GM21528 (cell line): ENCODE data around the gene KMT2B.
A peak's percentile ranks its signal among the peaks of the same experiment; 100 is the strongest.

Experiments used
- ATAC-seq: cut with Tn5 transposase; IDR thresholded peaks from one replicate; pipeline ENCODE4 v1.9.1; 2021; ENCODE audit warnings: mild to moderate bottlenecking, moderate library complexity; ENCODE audit not compliant: unreplicated experiment, low FRiP score

KMT2B gene

DNA sequence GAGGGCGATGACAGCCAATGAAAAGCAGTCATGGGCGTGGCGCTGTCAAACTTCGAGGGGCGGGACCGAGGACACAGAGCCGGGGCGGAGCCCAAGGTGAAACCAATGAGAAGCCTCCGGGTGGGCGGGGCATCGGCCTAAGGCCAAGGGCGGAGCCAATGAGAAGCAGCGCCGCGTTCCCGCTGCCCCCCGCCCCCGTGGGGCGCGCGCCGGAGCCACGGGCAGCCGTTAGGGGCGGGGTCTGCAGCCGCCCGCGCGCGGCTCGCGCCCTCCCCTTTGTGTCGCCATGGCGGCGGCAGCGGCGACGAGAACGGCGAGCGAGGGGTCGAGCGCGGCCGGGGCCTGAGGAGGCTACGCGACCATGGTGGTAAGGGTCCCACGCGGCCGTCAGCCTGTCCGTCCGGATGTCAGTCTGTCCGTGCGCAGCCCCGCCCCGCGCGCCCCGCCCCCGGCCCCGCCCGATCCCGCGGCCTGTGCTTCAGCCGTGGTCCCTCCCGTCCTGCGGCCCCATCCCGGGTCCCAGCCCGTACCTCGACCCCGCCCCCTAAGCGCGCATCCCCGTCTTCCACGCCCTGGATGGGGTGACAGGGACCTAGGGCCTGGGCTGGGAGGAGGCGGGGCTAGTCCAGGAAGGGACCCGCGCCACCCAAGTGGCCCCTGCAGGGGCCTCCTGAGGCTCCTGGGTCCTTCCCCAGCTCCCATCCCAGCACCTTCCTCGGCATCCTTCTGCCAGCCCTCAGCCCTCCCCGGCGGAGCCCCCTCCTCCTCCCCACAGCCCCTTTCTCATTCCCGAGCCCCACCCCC, 57.7 kb downstream of the KMT2B start, which contains the start of gene ARHGAP33:
TSS of gene ARHGAP33 (plus strand) at position 267 of the 804 bp plus-strand sequence. CDS start at position 362, 95 bp downstream.
- ATAC-seq, result peak; percentile 90

DNA sequence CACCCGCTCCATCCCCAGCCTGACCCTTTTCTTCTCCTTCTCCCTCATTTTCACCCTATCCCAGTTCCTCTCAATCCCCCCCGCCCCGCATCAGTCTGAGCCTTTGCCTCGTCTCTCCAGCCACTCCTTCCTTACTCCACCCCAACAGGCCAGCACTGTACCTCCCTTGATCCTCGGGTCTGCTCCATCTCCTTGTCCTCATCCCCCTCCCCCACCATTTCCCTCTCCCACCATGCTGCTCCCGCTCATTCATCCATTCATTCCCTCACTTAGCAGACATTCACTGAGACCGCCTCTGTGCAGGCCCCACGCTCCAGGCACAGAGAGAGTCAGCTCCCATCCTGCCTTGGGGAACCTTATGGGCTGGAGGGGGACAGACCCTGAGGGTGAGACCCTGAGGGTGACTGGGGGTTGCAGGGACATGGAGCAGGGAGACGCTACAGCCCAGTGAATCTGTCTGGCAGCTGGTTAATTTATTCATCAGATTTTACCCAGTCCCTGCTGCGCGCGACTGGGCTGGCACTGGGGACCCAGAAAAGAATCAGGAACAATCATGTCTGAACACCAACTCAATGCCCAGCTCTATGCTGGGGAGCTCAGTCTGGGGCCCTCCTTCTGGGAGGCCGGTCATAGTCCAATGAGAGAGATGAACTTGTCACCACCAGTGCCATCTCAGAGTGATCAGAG, 58.4 kb downstream of the KMT2B start:
- no peak for ATAC-seq

DNA sequence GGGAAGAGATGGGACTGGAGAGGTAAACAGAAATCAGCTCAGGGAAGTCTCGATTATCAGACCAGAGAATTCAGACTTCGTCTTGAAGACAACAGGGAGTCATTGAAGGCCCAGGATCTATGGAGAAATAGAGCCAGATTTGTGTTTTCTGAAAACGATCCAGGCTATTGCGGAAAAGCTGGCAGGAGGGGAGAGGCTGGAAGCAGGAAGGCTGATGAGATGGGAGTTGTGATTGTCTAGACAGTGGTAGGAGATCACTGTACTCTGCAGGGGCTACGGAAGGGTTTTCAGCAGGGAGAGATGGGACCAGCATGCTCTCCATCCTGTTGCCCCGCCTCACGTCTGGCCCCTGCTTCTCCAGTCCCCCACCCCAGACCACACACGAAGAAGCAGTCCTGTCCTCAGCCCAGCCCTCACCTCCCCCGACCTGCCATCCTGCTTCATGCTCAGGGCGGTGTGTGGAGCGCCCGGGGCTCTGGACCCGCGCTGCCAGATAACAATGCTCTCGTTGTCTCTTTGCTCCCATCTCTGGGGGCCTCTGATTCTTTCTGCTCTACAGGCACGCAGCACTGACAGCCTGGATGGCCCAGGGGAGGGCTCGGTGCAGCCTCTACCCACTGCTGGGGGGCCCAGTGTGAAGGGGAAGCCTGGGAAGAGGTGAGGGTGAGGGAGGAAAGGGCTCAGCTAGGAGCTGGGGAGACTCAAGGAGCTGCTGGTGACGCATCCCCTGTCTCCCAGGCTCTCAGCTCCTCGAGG, 59.5 kb downstream of the KMT2B start:
- no peak for ATAC-seq

DNA sequence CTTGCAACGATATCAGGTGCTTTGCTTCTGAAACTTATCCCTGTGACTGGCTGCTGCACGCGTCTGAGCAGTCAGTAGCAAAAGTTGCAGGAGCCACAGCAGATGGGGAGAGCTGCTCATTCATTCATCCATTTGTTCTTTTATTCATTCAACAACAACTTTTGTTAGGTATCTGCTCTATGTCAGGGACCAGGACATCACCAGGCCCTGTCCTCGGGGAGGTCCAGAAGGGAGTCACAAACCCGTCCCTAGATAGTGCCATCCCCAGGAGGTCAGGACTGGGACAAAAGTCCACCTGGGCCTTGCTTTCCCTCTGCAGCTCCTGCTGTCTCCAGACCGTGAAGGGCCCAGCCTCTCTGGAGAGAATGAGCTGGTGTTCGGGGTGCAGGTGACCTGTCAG, 60.2 kb downstream of the KMT2B start:
- no peak for ATAC-seq

DNA sequence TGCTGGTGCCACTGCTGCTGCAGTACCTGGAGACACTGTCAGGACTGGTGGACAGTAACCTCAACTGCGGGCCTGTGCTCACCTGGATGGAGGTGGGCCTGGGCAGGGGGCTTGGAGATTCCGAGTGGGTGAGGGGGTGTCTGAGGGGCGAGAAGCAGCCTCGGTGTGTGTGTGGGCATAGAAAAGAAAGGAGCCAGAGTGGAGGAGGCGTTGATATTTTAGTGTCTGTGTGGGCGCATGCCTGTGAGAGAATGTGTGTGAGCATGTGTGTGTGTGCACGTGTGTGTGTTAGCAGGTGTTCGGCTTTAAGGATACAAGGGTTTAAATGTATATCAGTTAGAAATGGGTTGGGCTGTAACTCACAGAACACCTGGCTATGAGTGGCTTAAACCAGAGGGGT, 61.2 kb downstream of the KMT2B start:
- no peak for ATAC-seq

DNA sequence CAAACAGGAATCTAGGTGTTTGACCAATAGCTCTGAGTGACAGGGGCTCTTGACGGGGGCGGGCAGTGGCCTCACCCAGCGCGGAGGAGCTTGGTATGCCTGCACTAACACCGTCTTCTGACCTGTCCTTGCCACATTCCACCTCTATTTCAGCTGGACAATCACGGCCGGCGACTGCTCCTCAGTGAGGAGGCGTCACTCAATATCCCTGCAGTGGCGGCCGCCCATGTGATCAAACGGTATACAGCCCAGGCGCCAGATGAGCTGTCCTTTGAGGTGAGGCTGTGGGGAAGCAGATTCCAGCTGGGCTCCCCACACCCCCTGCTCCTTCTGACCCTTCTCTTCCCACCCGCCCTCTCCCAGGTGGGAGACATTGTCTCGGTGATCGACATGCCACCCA, 62.3 kb downstream of the KMT2B start:
- ATAC-seq, result no peak

DNA sequence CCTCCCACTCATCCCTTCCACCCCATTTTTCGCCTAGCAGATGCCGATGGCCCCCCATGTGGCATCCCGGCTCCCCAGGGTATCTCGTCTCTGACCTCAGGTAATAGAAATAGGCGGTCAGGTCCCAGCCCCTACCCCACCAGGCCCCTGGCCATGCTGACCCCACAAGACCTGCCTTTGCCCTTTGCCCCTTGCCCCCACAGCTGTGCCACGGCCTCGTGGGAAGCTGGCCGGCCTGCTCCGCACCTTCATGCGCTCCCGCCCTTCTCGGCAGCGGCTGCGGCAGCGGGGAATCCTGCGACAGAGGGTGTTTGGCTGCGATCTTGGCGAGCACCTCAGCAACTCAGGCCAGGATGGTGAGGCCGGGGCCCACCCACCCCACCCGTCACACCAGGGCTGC, 62.9 kb downstream of the KMT2B start:
- no peak for ATAC-seq

DNA sequence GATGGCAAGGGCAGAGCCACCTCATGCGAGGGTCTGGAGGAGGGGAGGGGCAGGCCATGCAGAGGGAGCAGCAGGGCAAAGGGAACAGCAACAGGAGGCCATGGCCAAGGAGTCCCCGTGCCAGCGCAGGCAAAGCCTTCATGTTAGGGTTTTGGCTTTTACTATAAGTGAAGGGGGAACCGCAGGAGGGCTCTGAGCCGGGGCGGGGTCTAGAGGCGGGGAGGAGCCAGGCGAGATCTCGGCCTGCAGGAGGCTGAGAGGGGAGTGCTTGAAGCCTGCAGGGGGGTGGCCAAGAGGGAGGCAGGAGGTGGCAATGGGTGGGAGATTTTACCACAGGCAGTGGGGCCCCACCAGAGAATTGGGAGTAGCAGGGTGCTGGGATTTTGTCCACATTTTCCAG, 63.8 kb downstream of the KMT2B start:
- ATAC-seq, result no peak

DNA sequence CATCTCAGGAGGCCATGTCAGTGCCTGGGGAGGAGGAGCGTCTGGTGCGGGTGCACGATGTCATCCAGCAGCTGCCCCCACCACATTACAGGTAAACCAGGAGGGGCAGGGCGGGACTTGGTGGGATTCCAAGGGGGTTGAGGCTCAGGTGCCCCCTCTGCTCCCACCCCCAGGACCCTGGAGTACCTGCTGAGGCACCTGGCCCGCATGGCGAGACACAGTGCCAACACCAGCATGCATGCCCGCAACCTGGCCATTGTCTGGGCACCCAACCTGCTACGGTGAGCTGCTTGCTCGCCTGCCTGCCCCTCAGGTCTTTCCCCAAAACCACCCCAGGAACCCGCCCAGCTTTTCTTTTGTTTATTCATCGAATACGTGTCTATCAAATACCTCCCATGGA, 64.8 kb downstream of the KMT2B start:
- ATAC-seq, result no peak

DNA sequence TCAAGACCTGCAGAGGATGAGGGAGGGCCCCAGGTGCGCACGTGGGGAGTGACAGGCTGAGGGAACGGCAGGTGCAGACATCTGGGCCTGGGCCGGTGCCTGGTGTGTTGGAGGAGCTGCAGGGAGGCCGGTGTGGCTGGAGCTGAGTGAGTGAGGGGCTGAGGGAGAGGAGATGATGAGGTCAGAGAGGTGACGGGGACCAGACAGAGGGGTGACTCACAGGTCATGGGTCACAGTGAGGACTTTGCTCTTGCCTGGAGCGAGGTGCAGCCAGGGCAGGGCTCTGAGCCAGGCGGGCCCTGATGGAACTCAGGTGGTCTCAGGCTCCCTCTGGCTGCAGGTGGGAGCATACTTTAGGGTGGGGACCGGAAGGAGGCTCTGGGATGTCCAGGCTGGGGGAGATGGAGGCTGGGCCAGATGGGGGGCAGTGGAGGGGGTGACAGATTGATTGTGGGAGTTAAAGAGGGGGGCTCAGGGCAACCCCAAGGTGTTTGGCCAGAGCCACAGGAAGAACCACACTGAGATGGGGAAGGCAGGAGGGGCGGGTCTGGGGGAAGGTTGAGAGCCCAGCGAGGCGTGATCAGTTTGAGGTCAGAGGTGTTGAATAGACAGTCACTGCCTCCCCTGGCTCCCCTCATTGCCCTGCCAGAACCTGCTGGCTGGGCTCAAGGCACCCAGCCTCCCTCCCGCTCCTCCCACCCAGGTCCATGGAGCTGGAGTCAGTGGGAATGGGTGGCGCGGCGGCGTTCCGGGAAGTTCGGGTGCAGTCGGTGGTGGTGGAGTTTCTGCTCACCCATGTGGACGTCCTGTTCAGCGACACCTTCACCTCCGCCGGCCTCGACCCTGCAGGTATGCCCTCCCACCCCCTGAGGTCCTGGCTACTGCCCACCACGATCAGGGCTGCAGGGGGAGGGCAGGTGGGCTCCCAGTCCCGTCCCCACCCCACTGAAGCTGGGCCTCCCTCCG, 65.9 kb downstream of the KMT2B start:
- no peak for ATAC-seq

DNA sequence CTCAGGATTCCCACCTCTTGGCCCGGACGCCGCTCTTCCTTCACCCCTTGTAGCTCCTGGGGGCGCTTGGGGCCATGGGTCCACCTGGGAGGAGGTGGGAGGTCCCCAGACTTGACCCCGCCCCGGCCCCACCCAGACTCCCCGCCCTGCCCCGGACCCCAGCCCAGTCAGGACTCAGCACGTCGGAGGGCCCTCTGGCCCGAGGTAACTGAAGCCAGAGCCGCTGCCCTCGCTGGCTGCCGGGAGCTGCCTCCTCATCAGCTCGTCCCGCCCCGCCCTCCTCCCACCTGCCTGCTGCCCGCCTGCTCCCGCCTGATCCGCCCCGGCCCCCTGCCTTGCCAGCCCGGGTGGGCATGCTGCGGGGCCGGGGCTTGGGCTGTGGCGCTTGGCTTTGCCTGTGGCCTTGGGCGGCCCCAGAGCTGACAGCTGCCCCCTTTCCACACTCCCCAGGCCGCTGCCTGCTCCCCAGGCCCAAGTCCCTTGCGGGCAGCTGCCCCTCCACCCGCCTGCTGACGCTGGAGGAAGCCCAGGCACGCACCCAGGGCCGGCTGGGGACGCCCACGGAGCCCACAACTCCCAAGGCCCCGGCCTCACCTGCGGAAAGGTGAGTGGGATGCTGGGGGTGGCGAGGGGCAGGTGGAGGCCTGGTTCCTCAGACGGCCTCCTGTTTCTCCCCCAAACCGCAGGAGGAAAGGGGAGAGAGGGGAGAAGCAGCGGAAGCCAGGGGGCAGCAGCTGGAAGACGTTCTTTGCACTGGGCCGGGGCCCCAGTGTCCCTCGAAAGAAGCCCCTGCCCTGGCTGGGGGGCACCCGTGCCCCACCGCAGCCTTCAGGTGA, 66.9 kb downstream of the KMT2B start:
- ATAC-seq, result no peak

DNA sequence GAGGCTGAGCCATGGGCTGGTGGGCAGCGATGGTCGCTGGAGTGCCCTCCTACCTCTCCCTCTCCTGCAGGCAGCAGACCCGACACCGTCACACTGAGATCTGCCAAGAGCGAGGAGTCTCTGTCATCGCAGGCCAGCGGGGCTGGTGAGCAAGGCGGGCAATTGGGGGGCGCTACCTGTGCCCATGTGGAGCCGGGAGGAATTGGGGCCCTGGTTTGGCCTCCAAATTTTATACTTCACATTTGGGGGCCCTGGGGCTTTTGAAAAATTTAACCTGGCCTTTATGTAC, 67.5 kb downstream of the KMT2B start:
- ATAC-seq, result no peak

DNA sequence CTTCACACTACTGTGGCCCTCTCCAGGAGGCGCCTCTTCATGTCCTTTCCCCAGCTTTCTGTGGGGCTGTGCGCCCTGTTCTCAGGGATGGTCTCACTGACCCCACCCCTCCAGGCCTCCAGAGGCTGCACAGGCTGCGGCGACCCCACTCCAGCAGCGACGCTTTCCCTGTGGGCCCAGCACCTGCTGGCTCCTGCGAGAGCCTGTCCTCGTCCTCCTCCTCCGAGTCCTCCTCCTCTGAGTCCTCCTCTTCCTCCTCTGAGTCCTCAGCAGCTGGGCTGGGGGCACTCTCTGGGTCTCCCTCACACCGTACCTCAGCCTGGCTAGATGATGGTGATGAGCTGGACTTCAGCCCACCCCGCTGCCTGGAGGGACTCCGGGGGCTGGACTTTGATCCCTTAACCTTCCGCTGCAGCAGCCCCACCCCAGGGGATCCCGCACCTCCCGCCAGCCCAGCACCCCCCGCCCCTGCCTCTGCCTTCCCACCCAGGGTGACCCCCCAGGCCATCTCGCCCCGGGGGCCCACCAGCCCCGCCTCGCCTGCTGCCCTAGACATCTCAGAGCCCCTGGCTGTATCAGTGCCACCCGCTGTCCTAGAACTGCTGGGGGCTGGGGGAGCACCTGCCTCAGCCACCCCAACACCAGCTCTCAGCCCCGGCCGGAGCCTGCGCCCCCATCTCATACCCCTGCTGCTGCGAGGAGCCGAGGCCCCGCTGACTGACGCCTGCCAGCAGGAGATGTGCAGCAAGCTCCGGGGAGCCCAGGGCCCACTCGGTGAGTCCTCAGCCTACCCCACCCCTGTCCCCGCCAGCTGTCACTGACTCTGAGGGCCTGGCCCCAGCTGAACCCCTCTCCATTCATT, 68.7 kb downstream of the KMT2B start:
- ATAC-seq, result no peak

DNA sequence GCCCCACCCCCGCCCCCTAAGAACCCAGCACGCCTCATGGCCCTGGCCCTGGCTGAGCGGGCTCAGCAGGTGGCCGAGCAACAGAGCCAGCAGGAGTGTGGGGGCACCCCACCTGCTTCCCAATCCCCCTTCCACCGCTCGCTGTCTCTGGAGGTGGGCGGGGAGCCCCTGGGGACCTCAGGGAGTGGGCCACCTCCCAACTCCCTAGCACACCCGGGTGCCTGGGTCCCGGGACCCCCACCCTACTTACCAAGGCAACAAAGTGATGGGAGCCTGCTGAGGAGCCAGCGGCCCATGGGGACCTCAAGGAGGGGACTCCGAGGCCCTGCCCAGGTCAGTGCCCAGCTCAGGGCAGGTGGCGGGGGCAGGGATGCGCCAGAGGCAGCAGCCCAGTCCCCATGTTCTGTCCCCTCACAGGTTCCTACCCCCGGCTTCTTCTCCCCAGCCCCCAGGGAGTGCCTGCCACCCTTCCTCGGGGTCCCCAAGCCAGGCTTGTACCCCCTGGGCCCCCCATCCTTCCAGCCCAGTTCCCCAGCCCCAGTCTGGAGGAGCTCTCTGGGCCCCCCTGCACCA, 69.5 kb downstream of the KMT2B start:
- no peak for ATAC-seq
